GM21360 (cell line): ENCODE data around the gene CLCNKB.
"Not testable (repeated sequence)": the region's sequence is repeated elsewhere in the genome, so short reads cannot be mapped to it uniquely, and the experiment has no call there.

Source experiments
- ATAC-seq: cut with Tn5 transposase; IDR thresholded peaks from one replicate; pipeline ENCODE4 v1.9.1; 2021; ENCODE audit warnings: mild to moderate bottlenecking, moderate library complexity; ENCODE audit not compliant: unreplicated experiment

CLCNKB gene

GRCh38 chr1:16014509-16015482 is 28.8 kb upstream of the CLCNKB start:
- ATAC-seq = no peak

- ATAC-seq = no peak
These were observed 28.1 kb upstream of the CLCNKB start for GRCh38 chr1:16015491-16015890.

GRCh38 chr1:16015960-16016901 is 27.4 kb upstream of the CLCNKB start:
- ATAC-seq = no peak

- ATAC-seq = no peak
These were observed 26.5 kb upstream of the CLCNKB start for GRCh38 chr1:16017076-16017460.

GRCh38 chr1:16017461-16018303 is 25.9 kb upstream of the CLCNKB start, which contains the start of gene HSPB7:
Gene HSPB7, minus strand, starts transcription at chr1:16018043. Its CDS starts 80 bp downstream, at chr1:16017963.
- no peak for ATAC-seq

GRCh38 chr1:16018308-16018707 is 25.3 kb upstream of the CLCNKB start:
- ATAC-seq = no peak

GRCh38 chr1:16018749-16019643 is 24.6 kb upstream of the CLCNKB start:
- ATAC-seq = no peak

- ATAC-seq = no peak
These were observed 23.8 kb upstream of the CLCNKB start for GRCh38 chr1:16019644-16020277.

GRCh38 chr1:16020325-16020724 is 23.3 kb upstream of the CLCNKB start:
- no peak for ATAC-seq

GRCh38 chr1:16020878-16021277 is 22.7 kb upstream of the CLCNKB start:
- ATAC-seq = not testable (repeated sequence)

- no peak for ATAC-seq
These were observed 21.9 kb upstream of the CLCNKB start, which contains the start of gene CLCNKA for GRCh38 chr1:16021681-16022080. Gene CLCNKA, plus strand, starts transcription at chr1:16022036. Its CDS starts 584 bp downstream, at chr1:16022620.

GRCh38 chr1:16022393-16022792 is 21.2 kb upstream of the CLCNKB start:
- ATAC-seq = no peak

- ATAC-seq = no peak
These were observed 20.4 kb upstream of the CLCNKB start for GRCh38 chr1:16023050-16023653.

- ATAC-seq = not testable (repeated sequence)
These were observed 17.3 kb upstream of the CLCNKB start for GRCh38 chr1:16026302-16026701.

- ATAC-seq = no peak
These were observed 16.7 kb upstream of the CLCNKB start for GRCh38 chr1:16026723-16027484.

- no peak for ATAC-seq
These were observed 15.2 kb upstream of the CLCNKB start for GRCh38 chr1:16028237-16029002.

GRCh38 chr1:16029003-16029268 is 14.6 kb upstream of the CLCNKB start:
- not testable (repeated sequence) for ATAC-seq
